Activated CD4-positive, alpha-beta memory T cell treated with anti-CD3 and anti-CD28 coated beads, Interleukin-2, amount 10 ng/mL, durations not matched to agents 7 days and 5 days (primary cell): Measurements from ENCODE around the gene SLC35F3. TPM values are rescaled to one million over a fixed set of nuclear protein-coding genes. Genes with fewer than 3 reads are reported as not detected.
A peak's percentile ranks its signal among the peaks of the same experiment; 100 is the strongest.

Experiments
- CTCF ChIA-PET: fragments of 350-600 bp; sonication (Branson Sonifier 250); formaldehyde crosslinking; loops from one replicate; lab custom pipeline; 2021; ENCODE audit warnings: antibody characterized with exemption, inconsistent platforms; lab: Charles Lee
- POLR2A ChIA-PET: fragments of 350-600 bp; sonication (Branson Sonifier 250); formaldehyde crosslinking; loops from one replicate; lab custom pipeline; 2021; ENCODE audit warnings: antibody characterized with exemption; lab: Charles Lee
- DNase-seq: peaks from one replicate; pipeline ENCODE4 v3.0.0-alpha.2; 2020
- H3K27ac Mint-ChIP-seq: one replicate; pipeline ENCODE4 v1.8.0; 2021; ENCODE audit warnings: mild to moderate bottlenecking, mixed read lengths
- H3K27me3 Mint-ChIP-seq: one replicate; pipeline ENCODE4 v1.8.0; 2021; ENCODE audit warnings: mixed read lengths
- H3K36me3 Mint-ChIP-seq: one replicate; pipeline ENCODE4 v1.8.0; 2021; ENCODE audit warnings: low read depth, mixed read lengths
- H3K4me1 Mint-ChIP-seq: one replicate; pipeline ENCODE4 v1.8.0; 2021; ENCODE audit warnings: mixed read lengths
- H3K4me3 Mint-ChIP-seq: one replicate; pipeline ENCODE4 v1.8.0; 2021; ENCODE audit warnings: mild to moderate bottlenecking, mixed read lengths
- H3K9me3 Mint-ChIP-seq: one replicate; pipeline ENCODE4 v1.8.0; 2021; ENCODE audit warnings: mixed read lengths
- total RNA-seq, 2 experiments: library from RNA; stranded (reverse); gene quantifications; one replicate each; pipeline ENCODE4 v1.2.3, GENCODE V29; 2021

SLC35F3 gene
- total RNA-seq, 2 experiments from 2014 or later: 10.7 to 11.3 TPM

DNA sequence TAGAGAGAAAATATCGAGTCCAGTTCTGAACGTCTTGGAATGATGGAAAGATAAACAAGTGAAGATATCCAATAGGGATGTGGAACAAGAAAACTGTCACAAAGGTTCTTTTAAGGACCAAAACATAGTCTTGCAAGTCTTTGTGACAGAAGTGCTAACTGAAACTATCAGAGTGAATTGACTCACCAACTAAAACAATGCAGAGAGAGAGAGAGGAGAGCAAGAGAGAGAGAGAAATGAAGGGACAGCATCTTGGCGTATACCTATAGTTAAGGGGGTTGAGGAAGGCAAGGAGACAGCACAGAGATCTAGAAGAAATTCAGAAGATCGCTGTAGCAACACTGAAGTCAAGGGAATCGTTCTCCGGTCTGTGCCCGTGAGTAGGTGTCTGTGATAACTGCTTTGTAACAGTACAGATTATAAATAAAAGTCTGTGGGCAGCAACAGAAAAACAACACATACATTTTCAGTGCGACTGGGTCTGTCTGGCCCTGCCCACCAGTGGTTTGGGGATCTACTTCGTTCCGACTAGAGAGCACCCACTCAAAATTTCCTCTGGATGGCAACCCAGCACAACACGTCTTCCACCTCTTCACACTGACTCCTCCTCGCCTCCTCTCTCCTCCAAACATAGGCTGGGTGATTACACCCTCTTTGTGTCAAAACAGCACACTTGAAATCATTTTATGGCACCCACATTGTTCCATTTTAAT lies 464.0 kb downstream of the SLC35F3 start:
- Mint-ChIP-seq H3K27me3 (no peaks in the 10 kb centered on the region), H3K9me3 (no peaks in the 10 kb centered on the region), H3K27ac (peak overlapping the region; percentile 38), H3K4me3 (peak overlapping the region; percentile 32), H3K36me3 (no peaks in the 10 kb centered on the region), H3K4me1 (peaks cover 34% of the 10 kb centered on the region)
- DNase-seq: peak; percentile 44
- ChIA-PET POLR2A (no interaction called here), CTCF (interaction anchor here (1.4 kb wide), 1 partner anchor 11 kb away, joined by 3 read pairs; no protein-coding TSS in a partner anchor)

DNA sequence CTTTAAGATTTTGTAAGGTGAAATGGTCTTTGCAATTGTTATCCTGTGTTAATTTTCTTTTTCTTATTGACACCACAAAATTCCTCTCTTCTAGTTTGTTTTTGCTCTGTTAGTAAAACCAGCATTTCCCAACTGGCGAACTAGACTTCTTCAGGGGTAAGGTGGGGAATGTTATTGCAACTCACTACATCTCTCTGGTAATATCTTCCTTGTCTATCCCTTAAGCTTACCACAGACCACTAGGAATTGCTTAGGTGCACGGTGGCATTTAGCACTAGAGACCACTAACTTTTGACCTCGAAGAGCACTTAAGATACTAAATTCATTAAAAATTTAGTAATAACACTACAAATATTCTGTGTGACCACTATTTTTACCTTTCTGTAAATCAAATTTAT lies 464.6 kb downstream of the SLC35F3 start:
- Mint-ChIP-seq H3K27me3 (no peaks in the 10 kb centered on the region), H3K9me3 (no peaks in the 10 kb centered on the region), H3K4me3 (peak overlapping the region; percentile 32), H3K36me3 (no peaks in the 10 kb centered on the region), H3K27ac (no peak overlapping the region), H3K4me1 (peaks cover 35% of the 10 kb centered on the region)
- ChIA-PET POLR2A (interaction anchor here (1.2 kb wide), 1 partner anchor 12 kb away, joined by 4 read pairs; no protein-coding TSS in a partner anchor), CTCF (interaction anchor here (1.4 kb wide), 1 partner anchor 39 kb away, joined by 3 read pairs; no protein-coding TSS in a partner anchor)
- no peak for DNase-seq

DNA sequence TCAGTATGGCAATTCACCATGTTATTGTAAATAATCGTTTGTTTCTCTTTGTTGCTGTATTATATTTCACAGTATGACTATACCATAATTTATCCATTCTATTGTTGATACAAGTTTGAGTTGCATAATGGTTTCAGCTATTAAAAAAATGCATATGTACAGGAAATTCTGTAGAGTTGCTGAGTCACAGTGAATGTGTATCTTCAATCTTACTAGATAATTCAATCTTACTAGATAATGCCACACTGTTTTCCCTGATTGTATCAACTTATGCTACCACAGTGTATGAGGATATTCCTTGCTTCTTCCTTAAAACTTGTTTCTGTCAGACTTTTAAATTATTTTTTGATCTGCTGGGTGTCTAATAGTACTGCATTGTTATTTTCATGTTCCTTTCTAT lies 465.3 kb downstream of the SLC35F3 start:
- no peak for DNase-seq
- POLR2A ChIA-PET: interaction anchor here (1.2 kb wide), 1 partner anchor 12 kb away, joined by 4 read pairs; no protein-coding TSS in a partner anchor
- Mint-ChIP-seq H3K9me3 (no peaks in the 10 kb centered on the region), H3K4me3 (no peak overlapping the region), H3K36me3 (peaks cover 5% of the 10 kb centered on the region), H3K4me1 (peaks cover 43% of the 10 kb centered on the region), H3K27ac (no peak overlapping the region), H3K27me3 (no peaks in the 10 kb centered on the region)
- CTCF ChIA-PET: interaction anchor here (1.1 to 1.4 kb wide), 2 partner anchors 22 to 39 kb away, joined by 3 read pairs; no protein-coding TSS in a partner anchor

DNA sequence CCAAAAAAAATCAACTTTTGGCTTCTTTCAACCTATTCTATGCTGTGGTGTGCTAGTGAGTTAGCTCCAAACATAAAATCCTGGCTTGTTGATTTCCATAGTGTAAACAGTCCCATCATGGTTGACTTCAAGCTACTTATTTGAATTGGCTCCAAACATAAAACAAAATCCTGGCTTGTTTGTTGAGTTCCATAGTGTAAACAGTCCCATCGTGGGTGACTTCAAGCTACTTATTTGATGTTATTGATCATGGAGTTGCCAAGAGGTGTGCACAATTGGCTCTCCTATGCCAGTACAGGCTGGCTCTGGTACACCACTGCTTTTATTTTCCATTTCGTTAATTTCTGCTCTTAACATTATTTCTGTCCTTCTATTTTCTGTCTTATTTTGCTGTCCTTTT lies 466.9 kb downstream of the SLC35F3 start:
- peaks cover 57% of the 10 kb centered on the region for H3K4me1 Mint-ChIP-seq

DNA sequence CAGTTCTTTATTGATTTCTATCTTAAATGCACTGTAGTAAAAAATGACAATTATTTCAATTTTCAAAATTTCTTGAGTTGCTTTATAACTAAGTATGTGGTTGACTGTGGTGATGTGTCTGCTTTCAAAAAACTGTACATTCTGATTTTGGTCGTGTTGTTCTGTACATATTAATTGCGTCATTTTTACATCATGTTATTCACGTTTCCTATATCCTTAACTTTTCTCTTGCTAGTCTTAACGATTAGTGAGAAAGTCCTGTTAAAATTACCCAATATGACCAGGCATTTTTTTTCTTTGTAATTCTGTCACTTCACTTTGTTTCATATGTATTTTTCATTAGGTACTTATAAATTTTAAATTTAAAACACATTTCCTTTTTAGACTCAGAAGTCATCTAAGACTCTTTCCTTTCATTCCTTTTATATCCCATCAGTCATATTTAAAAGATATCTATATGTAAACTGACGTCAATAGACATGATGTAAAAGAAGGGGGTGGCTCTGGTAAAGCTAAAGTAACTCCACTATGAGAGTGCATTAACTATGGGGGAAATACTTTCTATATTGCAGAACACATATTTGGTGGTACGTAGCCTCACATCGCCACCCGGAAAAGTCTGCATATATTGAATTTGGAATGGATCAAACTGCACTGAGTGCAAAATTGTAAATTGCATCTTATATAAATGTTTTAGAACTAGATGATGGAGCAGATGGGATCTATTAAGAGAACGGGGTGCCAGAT lies 467.7 kb downstream of the SLC35F3 start:
- H3K9me3 Mint-ChIP-seq: no peaks in the 10 kb centered on the region
- POLR2A ChIA-PET: interaction anchor here (1.1 to 2.9 kb wide), 8 partner anchors 8 to 352 kb away, joined by 3 to 34 read pairs (median 10); partner anchors contain the start of gene TARBP1
- H3K27me3 Mint-ChIP-seq: no peaks in the 10 kb centered on the region
- peak overlapping the region; percentile 91 for H3K27ac Mint-ChIP-seq
- CTCF ChIA-PET: interaction anchor here (1.0 to 1.9 kb wide), 5 partner anchors 16 to 106 kb away, joined by 3 to 9 read pairs (median 4); no protein-coding TSS in a partner anchor
- peaks cover 61% of the 10 kb centered on the region for H3K4me1 Mint-ChIP-seq
- peak overlapping the region; percentile 96 for H3K4me3 Mint-ChIP-seq
- peaks cover 20% of the 10 kb centered on the region for H3K36me3 Mint-ChIP-seq
- DNase-seq: no peak

More for the DNA sequence above, 466.9 kb downstream of the SLC35F3 start:
- H3K27ac Mint-ChIP-seq: no peak overlapping the region
- CTCF ChIA-PET: interaction anchor here (1.0 kb wide), 1 partner anchor 26 kb away, joined by 4 read pairs; no protein-coding TSS in a partner anchor
- POLR2A ChIA-PET: interaction anchor here (1.0 kb wide), 2 partner anchors 14 to 106 kb away, joined by 3 read pairs; no protein-coding TSS in a partner anchor
- no peaks in the 10 kb centered on the region for H3K9me3 Mint-ChIP-seq
- H3K36me3 Mint-ChIP-seq: peaks cover 15% of the 10 kb centered on the region
- H3K4me3 Mint-ChIP-seq: no peak overlapping the region
- no peaks in the 10 kb centered on the region for H3K27me3 Mint-ChIP-seq
- DNase-seq: no peak

DNA sequence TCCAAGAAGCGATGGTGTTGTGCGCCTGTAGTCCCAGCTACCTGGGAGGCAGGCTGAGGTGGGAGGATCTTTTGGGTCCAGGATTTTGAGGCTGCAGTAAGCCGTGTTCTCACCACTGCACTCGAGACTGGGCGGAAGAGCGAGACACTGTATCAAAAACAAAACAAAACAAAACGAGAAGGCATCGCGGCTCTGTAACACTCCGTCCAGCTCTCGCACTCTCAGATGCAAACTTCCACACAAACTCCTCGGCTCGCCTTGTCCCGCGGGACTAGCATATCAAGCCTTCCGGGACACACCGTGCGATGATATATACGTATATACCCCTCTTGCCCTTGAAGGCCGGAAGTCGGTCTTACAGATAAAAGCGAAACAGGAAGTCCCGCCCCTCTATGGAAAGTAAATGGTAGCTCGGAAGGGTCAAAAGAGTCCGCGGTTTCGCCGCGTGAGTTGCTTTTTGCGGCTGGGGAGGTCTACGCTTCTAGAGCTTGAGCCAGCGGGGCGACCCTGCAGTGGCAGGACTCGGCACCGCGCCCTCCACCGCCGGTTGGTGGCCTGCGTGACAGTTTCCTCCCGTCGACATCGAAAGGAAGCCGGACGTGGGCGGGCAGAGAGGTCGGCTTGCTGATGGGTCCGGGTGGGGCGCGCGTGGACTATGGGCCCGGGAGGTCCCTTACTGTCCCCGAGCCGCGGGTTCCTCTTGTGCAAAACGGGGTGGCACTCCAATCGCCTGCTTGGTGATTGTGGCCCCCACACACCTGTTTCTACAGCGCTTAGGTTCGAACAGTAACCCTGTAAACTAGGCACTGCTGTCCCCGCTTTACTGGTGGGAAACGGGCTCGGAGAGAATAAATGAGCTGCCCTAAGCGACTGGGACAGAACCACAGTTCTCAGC lies 468.8 kb downstream of the SLC35F3 start, which contains the start of gene COA6:
COA6 (plus strand) TSS at position 393 of the 895 bp plus-strand sequence; CDS start at position 404, 11 bp downstream.
- Mint-ChIP-seq H3K4me1 (peaks cover 61% of the 10 kb centered on the region), H3K4me3 (peak within 1 kb of the TSS; percentile 96), H3K27me3 (no peaks in the 10 kb centered on the region), H3K36me3 (peaks cover 31% of the 10 kb centered on the region), H3K27ac (peak within 1 kb of the TSS; percentile 91), H3K9me3 (no peaks in the 10 kb centered on the region)
- POLR2A ChIA-PET: interaction anchor here (0.6 to 2.9 kb wide), 24 partner anchors 9 to 351 kb away, joined by 3 to 34 read pairs (median 6); partner anchors contain the start of gene TARBP1
- DNase-seq: peak; percentile 89
- CTCF ChIA-PET: interaction anchor here (0.7 to 1.9 kb wide), 12 partner anchors 10 to 249 kb away, joined by 3 to 9 read pairs (median 4); no protein-coding TSS in a partner anchor

DNA sequence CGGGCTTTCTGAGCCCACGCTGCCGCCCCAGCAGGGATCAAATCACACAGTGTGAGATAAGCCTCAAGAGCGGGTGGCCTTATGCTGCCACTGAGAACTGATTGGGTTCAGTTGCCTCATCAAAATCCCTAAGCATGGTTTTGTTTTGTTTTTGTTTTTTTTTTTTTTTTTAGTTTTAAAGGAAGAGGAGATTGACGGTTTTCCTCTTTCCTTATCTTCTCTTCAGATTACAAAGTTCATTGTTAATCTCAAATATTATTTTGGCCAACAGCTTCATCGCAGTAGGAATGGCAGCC lies 469.4 kb downstream of the SLC35F3 start:
- Mint-ChIP-seq H3K27ac (peak overlapping the region; percentile 91), H3K36me3 (peaks cover 36% of the 10 kb centered on the region), H3K4me3 (peak overlapping the region; percentile 96), H3K27me3 (no peaks in the 10 kb centered on the region), H3K4me1 (peaks cover 56% of the 10 kb centered on the region), H3K9me3 (no peaks in the 10 kb centered on the region)
- CTCF ChIA-PET: interaction anchor here (0.7 to 1.9 kb wide), 13 partner anchors 10 to 249 kb away, joined by 3 to 9 read pairs (median 3); no protein-coding TSS in a partner anchor
- DNase-seq: no peak
- POLR2A ChIA-PET: interaction anchor here (0.6 to 2.9 kb wide), 21 partner anchors 10 to 350 kb away, joined by 3 to 34 read pairs (median 6); partner anchors contain the start of gene TARBP1
